HG03108 (cell line): ENCODE results near the gene METTL15.
"Not testable (repeated sequence)": the region's sequence is repeated elsewhere in the genome, so short reads cannot be mapped to it uniquely, and the experiment has no call there.

Experiments
- ATAC-seq: cut with Tn5 transposase; IDR thresholded peaks from one replicate; pipeline ENCODE4 v1.9.1; 2021; ENCODE audit warnings: moderate library complexity; ENCODE audit not compliant: unreplicated experiment

The METTL15 gene

GRCh38 chr11:28107750-28108618 is at the start of gene METTL15, which contains the start of gene KIF18A:
Gene METTL15, plus strand, starts transcription at chr11:28108388. Its CDS starts 4,947 bp downstream, at chr11:28113335.
Gene KIF18A, minus strand, starts transcription at chr11:28108156. Its CDS starts 10,209 bp downstream, at chr11:28097947.
- peak; percentile 93 for ATAC-seq

GRCh38 chr11:28071305-28071704 is 36.9 kb upstream of the METTL15 start:
- no peak for ATAC-seq

GRCh38 chr11:28072321-28072720 is 35.9 kb upstream of the METTL15 start:
- no peak for ATAC-seq

GRCh38 chr11:28077521-28077920 is 30.7 kb upstream of the METTL15 start:
- ATAC-seq = no peak

- ATAC-seq = no peak
These were observed 25.1 kb upstream of the METTL15 start for GRCh38 chr11:28083118-28083517.

- ATAC-seq = no peak
These were observed 21.6 kb upstream of the METTL15 start for GRCh38 chr11:28086569-28086968.

GRCh38 chr11:28087192-28087591 is 21.0 kb upstream of the METTL15 start:
- not testable (repeated sequence) for ATAC-seq

- ATAC-seq = not testable (repeated sequence)
These were observed 20.5 kb upstream of the METTL15 start for GRCh38 chr11:28087693-28088092.

GRCh38 chr11:28089378-28089777 is 18.8 kb upstream of the METTL15 start:
- ATAC-seq = no peak

GRCh38 chr11:28090052-28090749 is 18.0 kb upstream of the METTL15 start:
- ATAC-seq = no peak

- no peak for ATAC-seq
These were observed 15.4 kb upstream of the METTL15 start for GRCh38 chr11:28092786-28093185.

- no peak for ATAC-seq
These were observed 9.9 kb upstream of the METTL15 start for GRCh38 chr11:28098257-28098656.

GRCh38 chr11:28099715-28100114 is 8.5 kb upstream of the METTL15 start:
- no peak for ATAC-seq

GRCh38 chr11:28100665-28101064 is 7.5 kb upstream of the METTL15 start:
- ATAC-seq = no peak

GRCh38 chr11:28102300-28102699 is 5.9 kb upstream of the METTL15 start:
- not testable (repeated sequence) for ATAC-seq

- no peak for ATAC-seq
These were observed 3.8 kb upstream of the METTL15 start for GRCh38 chr11:28104425-28104824.

GRCh38 chr11:28104984-28105383 is 3.2 kb upstream of the METTL15 start:
- ATAC-seq = no peak

GRCh38 chr11:28105869-28106268 is 2.3 kb upstream of the METTL15 start:
- no peak for ATAC-seq

GRCh38 chr11:28106353-28107043 is 1.7 kb upstream of the METTL15 start:
- no peak for ATAC-seq

GRCh38 chr11:28107191-28107749 is 918 bp upstream of the METTL15 start:
- ATAC-seq = no peak

GRCh38 chr11:28108958-28109357 is 770 bp downstream of the METTL15 start:
- no peak for ATAC-seq
